ENCODE data around the gene PARP15.

Gene PARP15

DNA sequence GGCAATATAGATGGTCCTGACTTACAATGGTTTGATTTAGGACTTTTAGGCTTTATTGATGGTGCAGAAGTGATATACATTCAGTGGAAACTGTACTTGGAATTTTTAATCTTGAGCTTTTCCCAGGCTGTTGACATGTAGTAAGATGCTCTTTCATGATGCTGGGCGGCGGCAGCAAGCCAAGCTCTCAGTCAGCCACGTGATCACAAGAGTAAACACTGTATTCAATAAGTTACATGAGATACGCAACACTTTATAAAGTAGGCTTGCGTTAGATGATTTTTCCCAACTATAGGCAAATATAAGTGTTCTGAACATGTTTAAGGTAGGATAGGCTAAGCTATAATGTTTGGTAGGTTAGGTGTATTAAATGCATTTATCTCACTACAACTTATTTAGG is 31.3 kb upstream of the PARP15 start:
- DNase-seq (ENCODE audit: extremely low spot score): no peak
- TF ChIP-seq ZNF384 (IDR thresholded peaks at IDR 0.05) (no peak), SUZ12 (IDR thresholded peaks at IDR 0.05) (no peak), FOXM1 (IDR thresholded peaks at IDR 0.05; ENCODE audit: borderline replicate concordance) (no peak), FOXK2 (IDR thresholded peaks at IDR 0.05) (no peak)
- POLR2A ChIA-PET: no interaction called here
- CTCF ChIA-PET: no interaction called here

DNA sequence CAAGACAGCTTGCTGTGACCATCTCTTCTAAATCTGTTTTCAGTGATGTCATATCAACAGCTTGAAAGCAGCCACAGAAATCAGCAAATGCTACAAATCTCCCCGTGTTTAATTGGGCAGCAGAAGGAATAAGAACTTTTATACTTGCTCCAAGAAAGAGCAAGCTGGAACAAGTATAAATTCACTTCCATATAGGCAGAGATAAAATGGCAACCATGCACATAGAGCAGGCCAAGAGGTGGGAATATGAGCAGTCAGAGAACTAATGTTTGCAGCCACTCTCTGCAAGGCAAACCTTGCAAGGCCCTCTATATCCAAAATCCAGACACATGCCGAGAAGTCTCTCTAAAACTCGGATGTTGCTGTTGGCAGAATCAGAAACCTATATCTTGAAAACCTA is 29.4 kb upstream of the PARP15 start:
- TF ChIP-seq SP1 (IDR thresholded peaks at IDR 0.05): no peak
- TF ChIP-seq LEF1 (IDR thresholded peaks at IDR 0.05; ENCODE audit: borderline replicate concordance): no peak
- no peak for TF ChIP-seq L3MBTL2 (conservative IDR thresholded peaks at IDR 0.05)
- TF ChIP-seq ELF4 (IDR thresholded peaks at IDR 0.05): no peak
- no peak for TF ChIP-seq FOXK2 (IDR thresholded peaks at IDR 0.05)
- TF ChIP-seq BHLHE40 (IDR thresholded peaks at IDR 0.05; ENCODE audit: borderline replicate concordance): no peak
- no peak for TF ChIP-seq NFRKB (IDR thresholded peaks at IDR 0.05)
- no peak for TF ChIP-seq HDGF (IDR thresholded peaks at IDR 0.05; ENCODE audit: borderline replicate concordance)
- TF ChIP-seq SUZ12 (IDR thresholded peaks at IDR 0.05): no peak
- DNase-seq (ENCODE audit: extremely low spot score): no peak
- POLR2A ChIA-PET: no interaction called here
- CTCF ChIA-PET: no interaction called here

DNA sequence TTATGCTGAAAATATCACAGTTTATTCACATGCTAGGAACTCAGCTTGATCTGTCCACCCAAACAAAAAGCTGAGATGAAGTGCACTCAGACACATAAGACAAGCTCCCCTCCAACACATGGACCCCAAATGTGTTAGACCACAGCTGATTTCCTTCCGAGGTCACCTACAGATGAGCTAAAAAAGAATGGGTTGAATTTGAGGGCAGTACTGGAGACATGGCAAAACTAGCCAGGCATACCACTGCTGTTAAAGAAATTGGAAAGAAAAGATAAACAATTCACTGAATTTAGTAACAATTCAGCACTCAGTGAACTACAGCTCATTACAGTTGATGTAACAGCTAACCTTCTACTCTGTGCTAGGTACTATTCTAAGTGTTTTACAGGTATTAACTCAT is 28.8 kb upstream of the PARP15 start:
- POLR2A ChIA-PET: no interaction called here
- TF ChIP-seq L3MBTL2 (conservative IDR thresholded peaks at IDR 0.05) (no peak), ZNF384 (IDR thresholded peaks at IDR 0.05) (no peak), SP1 (IDR thresholded peaks at IDR 0.05) (no peak), TARDBP (IDR thresholded peaks at IDR 0.05) (no peak), SUZ12 (IDR thresholded peaks at IDR 0.05) (no peak), FOXA1 (IDR thresholded peaks at IDR 0.05) (no peak), HDGF (IDR thresholded peaks at IDR 0.05; ENCODE audit: borderline replicate concordance) (no peak), NFRKB (IDR thresholded peaks at IDR 0.05) (no peak), FOXK2 (IDR thresholded peaks at IDR 0.05) (no peak), FOXM1 (IDR thresholded peaks at IDR 0.05; ENCODE audit: borderline replicate concordance) (no peak), ARNT (IDR thresholded peaks at IDR 0.05) (no peak), BHLHE40 (IDR thresholded peaks at IDR 0.05; ENCODE audit: borderline replicate concordance) (no peak), ELF4 (IDR thresholded peaks at IDR 0.05) (no peak), LEF1 (IDR thresholded peaks at IDR 0.05; ENCODE audit: borderline replicate concordance) (no peak), CTBP1 (IDR thresholded peaks at IDR 0.05; ENCODE audit: borderline replicate concordance) (no peak)
- TF ChIP-seq, protein P1, sequence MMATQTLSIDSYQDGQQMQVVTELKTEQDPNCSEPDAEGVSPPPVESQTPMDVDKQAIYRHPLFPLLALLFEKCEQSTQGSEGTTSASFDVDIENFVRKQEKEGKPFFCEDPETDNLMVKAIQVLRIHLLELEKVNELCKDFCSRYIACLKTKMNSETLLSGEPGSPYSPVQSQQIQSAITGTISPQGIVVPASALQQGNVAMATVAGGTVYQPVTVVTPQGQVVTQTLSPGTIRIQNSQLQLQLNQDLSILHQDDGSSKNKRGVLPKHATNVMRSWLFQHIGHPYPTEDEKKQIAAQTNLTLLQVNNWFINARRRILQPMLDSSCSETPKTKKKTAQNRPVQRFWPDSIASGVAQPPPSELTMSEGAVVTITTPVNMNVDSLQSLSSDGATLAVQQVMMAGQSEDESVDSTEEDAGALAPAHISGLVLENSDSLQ (IDR thresholded peaks at IDR 0.05): no peak
- DNase-seq (ENCODE audit: extremely low spot score): no peak
- CTCF ChIA-PET: no interaction called here

DNA sequence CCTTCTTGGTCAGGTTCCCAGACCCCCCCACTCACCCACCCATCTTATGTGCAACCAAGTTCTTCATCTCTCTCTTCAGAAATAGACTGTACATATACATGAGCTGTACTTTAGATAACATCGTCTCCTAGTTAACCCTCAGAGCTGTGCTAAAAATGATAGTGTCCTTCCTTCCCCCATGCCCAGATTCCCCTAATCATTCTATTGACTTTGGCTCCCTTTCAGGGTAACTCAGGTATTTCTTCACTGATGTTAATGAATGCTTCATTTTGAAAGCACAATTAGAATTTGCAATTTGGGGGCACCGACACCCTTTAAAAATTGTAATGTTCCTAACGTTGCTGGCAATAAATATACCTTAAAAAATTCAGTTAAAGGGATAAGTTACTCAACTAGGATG is 24.3 kb upstream of the PARP15 start:
- ChIA-PET CTCF (no interaction called here), POLR2A (no interaction called here)
- TF ChIP-seq SP1 (IDR thresholded peaks at IDR 0.05) (no peak), ZNF384 (IDR thresholded peaks at IDR 0.05) (no peak), BHLHE40 (IDR thresholded peaks at IDR 0.05; ENCODE audit: borderline replicate concordance) (no peak), CTBP1 (IDR thresholded peaks at IDR 0.05; ENCODE audit: borderline replicate concordance) (no peak), FOXA1 (IDR thresholded peaks at IDR 0.05) (no peak), ARNT (IDR thresholded peaks at IDR 0.05) (no peak), TARDBP (IDR thresholded peaks at IDR 0.05) (no peak), FOXK2 (IDR thresholded peaks at IDR 0.05) (no peak), NFRKB (IDR thresholded peaks at IDR 0.05) (no peak), LEF1 (IDR thresholded peaks at IDR 0.05; ENCODE audit: borderline replicate concordance) (no peak), ELF4 (IDR thresholded peaks at IDR 0.05) (no peak), FOXM1 (IDR thresholded peaks at IDR 0.05; ENCODE audit: borderline replicate concordance) (no peak)
- TF ChIP-seq, protein P1 (IDR thresholded peaks at IDR 0.05): no peak

DNA sequence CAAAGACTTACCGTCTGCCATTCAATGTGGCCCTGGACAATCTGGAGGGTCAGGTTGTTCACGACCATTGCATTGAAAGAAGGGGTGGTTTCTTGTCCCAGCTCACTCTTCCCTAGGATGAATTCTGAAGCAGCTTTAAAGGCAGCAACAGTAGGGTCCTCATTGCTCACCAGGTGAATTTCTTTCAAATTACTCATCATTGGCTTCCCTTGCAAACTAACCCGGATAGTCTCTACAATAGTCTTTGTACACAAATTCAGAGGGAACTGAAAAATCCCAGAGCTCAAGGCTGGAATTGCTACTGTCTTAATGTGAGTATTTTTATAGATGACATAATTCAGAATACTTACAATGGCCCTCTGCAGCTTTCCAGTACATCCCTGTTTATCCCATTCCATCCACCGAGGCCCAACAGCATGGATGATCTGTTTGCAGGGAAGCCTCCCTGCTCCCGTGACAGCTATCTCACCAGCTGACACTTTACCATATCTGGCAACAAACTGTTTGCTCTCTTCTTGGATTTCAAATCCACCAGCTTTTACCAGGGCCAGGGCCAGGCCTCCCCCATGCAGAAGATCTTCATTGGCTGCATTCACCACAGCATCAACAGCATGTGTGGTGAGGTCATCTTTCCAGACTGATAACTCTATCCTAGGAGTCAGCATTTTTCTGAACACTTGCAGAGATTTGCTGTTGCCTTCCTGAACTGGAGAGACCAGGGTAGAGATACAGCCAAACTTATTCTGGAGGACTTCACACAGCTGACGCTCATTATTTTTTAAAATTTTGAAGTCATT is 22.0 kb upstream of the PARP15 start:
- no peak for DNase-seq (ENCODE audit: extremely low spot score)
- CTCF ChIA-PET: interaction anchor here (0.8 kb wide), 1 partner anchor 124 kb away, joined by 3 read pairs; no protein-coding TSS in a partner anchor
- TF ChIP-seq LEF1 (IDR thresholded peaks at IDR 0.05; ENCODE audit: borderline replicate concordance) (no peak), HDGF (IDR thresholded peaks at IDR 0.05; ENCODE audit: borderline replicate concordance) (no peak), ZNF384 (IDR thresholded peaks at IDR 0.05) (no peak), TARDBP (IDR thresholded peaks at IDR 0.05) (no peak), SP1 (IDR thresholded peaks at IDR 0.05) (no peak), FOXK2 (IDR thresholded peaks at IDR 0.05) (no peak), L3MBTL2 (conservative IDR thresholded peaks at IDR 0.05) (no peak), FOXM1 (IDR thresholded peaks at IDR 0.05; ENCODE audit: borderline replicate concordance) (no peak), ARNT (IDR thresholded peaks at IDR 0.05) (no peak), BHLHE40 (IDR thresholded peaks at IDR 0.05; ENCODE audit: borderline replicate concordance) (no peak), ELF4 (IDR thresholded peaks at IDR 0.05) (no peak)
- POLR2A ChIA-PET: interaction anchor here (1.0 kb wide), 1 partner anchor 139 kb away, joined by 3 read pairs; the partner anchor contains the start of gene WDR5B

More for the DNA sequence above, 24.3 kb upstream of the PARP15 start:
- no peak for DNase-seq (ENCODE audit: extremely low spot score)

DNA sequence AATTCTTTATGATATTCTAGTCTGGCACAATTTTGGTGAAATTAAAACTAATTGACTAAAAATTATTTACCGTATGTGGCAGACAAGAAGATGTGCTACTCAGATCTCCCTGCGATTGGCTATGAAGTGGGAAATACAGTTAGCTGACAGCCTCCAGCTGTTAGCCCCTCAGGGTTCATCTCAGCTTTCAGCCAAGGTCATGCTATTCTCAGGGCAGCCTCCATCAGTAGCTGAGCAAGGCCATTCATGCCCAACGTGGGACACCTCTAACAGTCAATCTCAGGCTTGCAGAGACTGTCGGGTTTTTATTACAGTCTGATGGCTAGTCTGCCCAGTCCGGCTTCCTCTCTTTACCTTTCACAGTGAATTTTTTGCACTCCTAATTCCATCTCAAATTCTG is 20.1 kb upstream of the PARP15 start:
- DNase-seq (ENCODE audit: extremely low spot score): no peak
- ChIA-PET CTCF (no interaction called here), POLR2A (interaction anchor here (1.0 kb wide), 1 partner anchor 43 kb away, joined by 3 read pairs; no protein-coding TSS in a partner anchor)
- TF ChIP-seq FOXK2 (IDR thresholded peaks at IDR 0.05) (no peak), SP1 (IDR thresholded peaks at IDR 0.05) (no peak), ZNF384 (IDR thresholded peaks at IDR 0.05) (no peak), SUZ12 (IDR thresholded peaks at IDR 0.05) (no peak), ARNT (IDR thresholded peaks at IDR 0.05) (no peak), LEF1 (IDR thresholded peaks at IDR 0.05; ENCODE audit: borderline replicate concordance) (no peak), ELF4 (IDR thresholded peaks at IDR 0.05) (no peak), FOXM1 (IDR thresholded peaks at IDR 0.05; ENCODE audit: borderline replicate concordance) (no peak), BHLHE40 (IDR thresholded peaks at IDR 0.05; ENCODE audit: borderline replicate concordance) (no peak), NFRKB (IDR thresholded peaks at IDR 0.05) (no peak), HDGF (IDR thresholded peaks at IDR 0.05; ENCODE audit: borderline replicate concordance) (no peak), FOXA1 (IDR thresholded peaks at IDR 0.05) (no peak), TARDBP (IDR thresholded peaks at IDR 0.05) (no peak), L3MBTL2 (conservative IDR thresholded peaks at IDR 0.05) (no peak), CTBP1 (IDR thresholded peaks at IDR 0.05; ENCODE audit: borderline replicate concordance) (no peak)
- TF ChIP-seq, protein P1 (IDR thresholded peaks at IDR 0.05): no peak
